ENCODE results near the gene KLRK1.
A peak's percentile ranks its signal among the peaks of the same experiment; 100 is the strongest.

The KLRK1 gene

DNA sequence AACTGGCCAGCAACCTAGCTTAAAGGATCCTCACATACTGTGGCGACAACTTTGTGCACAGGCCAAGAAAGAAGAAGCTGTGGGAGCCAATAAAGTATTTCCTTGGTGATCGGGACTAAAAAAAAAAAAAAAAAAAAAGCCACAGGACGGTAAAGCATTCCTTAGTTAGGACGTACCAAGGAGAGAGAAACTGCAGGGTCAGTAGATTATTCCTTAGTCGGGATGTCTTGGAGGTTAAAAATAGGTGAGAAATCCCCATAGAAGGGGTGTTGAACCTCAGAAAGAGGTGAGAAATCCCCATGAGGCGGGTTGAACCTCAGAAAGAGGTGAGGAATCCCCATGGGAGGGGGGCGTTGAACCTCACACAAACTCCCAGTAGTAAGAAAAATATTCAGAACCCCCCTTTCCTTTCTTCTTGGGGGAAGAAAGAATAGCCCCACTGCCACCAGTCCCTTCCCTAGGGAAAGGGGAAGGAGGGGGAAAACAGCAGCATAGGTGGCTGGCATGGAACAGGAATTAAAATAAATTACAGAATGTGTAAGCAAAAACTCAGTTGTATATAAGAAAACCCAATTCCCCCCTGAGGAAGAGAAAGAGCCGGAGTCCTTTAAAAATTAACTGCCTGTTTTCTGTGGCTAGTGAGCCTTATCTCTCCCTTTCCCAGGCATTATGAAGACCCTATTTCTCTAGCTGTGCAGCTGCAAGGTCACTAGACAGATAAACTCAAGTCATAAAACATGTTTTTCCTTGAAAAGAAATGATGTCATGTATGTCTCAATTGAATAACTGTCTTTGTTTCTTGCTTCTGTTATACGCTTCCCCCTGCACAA is 26.8 kb downstream of the KLRK1 start:
- H2AK5ac ChIP-seq (ENCODE audit: low read length): peak overlapping the region; percentile 53
- no peaks in the 10 kb centered on the region for H3K36me3 ChIP-seq (ENCODE audit: control insufficient read depth in 1 of 2, insufficient read depth in 2 of 2, low read length in 2 of 2)
- no CpG with 5 or more reads among the region's 9 CpGs for WGBS (ENCODE audit: extremely low coverage, insufficient coverage, insufficient read length)
- no peak overlapping the region for H3K18ac ChIP-seq (ENCODE audit: low read length)
- no peak overlapping the region for H4K12ac ChIP-seq (ENCODE audit: low read depth, low read length)
- no peak for DNase-seq
- peaks cover 23 to 33% of the 10 kb centered on the region in 2 experiments for H3K4me1 ChIP-seq (ENCODE audit: control insufficient read depth in 1 of 2, insufficient read depth in 2 of 2, low read length in 2 of 2)
- H3K9ac ChIP-seq (ENCODE audit: low read length): no peak overlapping the region
- H3K23ac ChIP-seq (ENCODE audit: low read length): no peak overlapping the region
- peak overlapping the region; percentile 80 for H4K8ac ChIP-seq (ENCODE audit: low read depth, low read length)
- peak overlapping the region; percentile 59 for H3K4ac ChIP-seq (ENCODE audit: low read depth, low read length)
- H2BK12ac ChIP-seq (ENCODE audit: low read length): peak overlapping the region; percentile 86
- peaks cover 26% of the 10 kb centered on the region for H3K79me1 ChIP-seq (ENCODE audit: low read length)
- no peak overlapping the region for H3K4me3 ChIP-seq (ENCODE audit: low read depth, low read length)
- H3K14ac ChIP-seq (ENCODE audit: low read length): peak overlapping the region; percentile 40
- H3K27me3 ChIP-seq (ENCODE audit: insufficient read depth, low read length): no peaks in the 10 kb centered on the region
- H2AFZ ChIP-seq (ENCODE audit: insufficient read depth, low read length, poor library complexity): no peak overlapping the region
- peak overlapping the region; percentile 93 for H3K27ac ChIP-seq (ENCODE audit: low read depth, low read length)
- H3K9me3 ChIP-seq (ENCODE audit: insufficient read depth, low read depth, low read length): no peaks in the 10 kb centered on the region
- H3K79me2 ChIP-seq (ENCODE audit: control insufficient read depth, insufficient read depth, low read length, poor library complexity): peaks cover 4% of the 10 kb centered on the region
- H2BK5ac ChIP-seq (ENCODE audit: low read depth, low read length, poor library complexity): peak overlapping the region; percentile 66
- no peak overlapping the region for H3K4me2 ChIP-seq (ENCODE audit: low read length)
- H2BK120ac ChIP-seq (ENCODE audit: insufficient read depth, low read length, poor library complexity): peak overlapping the region; percentile 76
- peak overlapping the region; percentile 61 for H4K91ac ChIP-seq (ENCODE audit: low read depth, low read length)

DNA sequence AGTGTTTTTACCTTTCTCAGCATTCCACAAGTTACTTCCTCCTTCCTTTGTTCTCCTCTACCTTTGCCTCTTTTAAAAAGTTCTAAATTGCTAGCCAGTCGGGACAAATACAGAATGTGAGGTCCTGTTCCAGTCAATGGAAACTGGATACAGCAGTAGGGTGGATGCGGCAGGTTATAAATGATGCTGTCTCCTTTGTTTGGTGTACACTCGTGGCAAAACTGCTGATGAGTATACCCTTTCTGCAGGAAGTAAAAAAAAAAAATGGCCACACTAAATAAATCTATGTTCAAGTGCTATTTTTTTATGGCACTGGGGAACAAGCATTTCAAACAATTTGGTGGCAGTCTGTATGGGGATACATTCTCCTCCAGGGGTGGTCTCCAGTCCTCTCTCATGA is 27.5 kb downstream of the KLRK1 start:
- Histone ChIP-seq H2BK5ac (ENCODE audit: low read depth, low read length, poor library complexity) (no peak overlapping the region), H3K18ac (ENCODE audit: low read length) (no peak overlapping the region), H2BK12ac (ENCODE audit: low read length) (peak overlapping the region; percentile 8), H3K36me3 (ENCODE audit: control insufficient read depth in 1 of 2, insufficient read depth in 2 of 2, low read length in 2 of 2) (no peaks in the 10 kb centered on the region), H3K27ac (ENCODE audit: low read depth, low read length) (peak overlapping the region; percentile 48), H3K27me3 (ENCODE audit: insufficient read depth, low read length) (no peaks in the 10 kb centered on the region), H2AK5ac (ENCODE audit: low read length) (no peak overlapping the region), H3K4me1 (ENCODE audit: control insufficient read depth in 1 of 2, insufficient read depth in 2 of 2, low read length in 2 of 2) (peaks cover 23 to 33% of the 10 kb centered on the region in 2 experiments), H3K79me2 (ENCODE audit: control insufficient read depth, insufficient read depth, low read length, poor library complexity) (peaks cover 4% of the 10 kb centered on the region), H3K9ac (ENCODE audit: low read length) (no peak overlapping the region), H4K12ac (ENCODE audit: low read depth, low read length) (no peak overlapping the region), H2BK120ac (ENCODE audit: insufficient read depth, low read length, poor library complexity) (peak overlapping the region; percentile 36), H3K9me3 (ENCODE audit: insufficient read depth, low read depth, low read length) (no peaks in the 10 kb centered on the region), H4K8ac (ENCODE audit: low read depth, low read length) (peak overlapping the region; percentile 80), H3K4ac (ENCODE audit: low read depth, low read length) (no peak overlapping the region), H4K91ac (ENCODE audit: low read depth, low read length) (peak overlapping the region; percentile 19), H3K14ac (ENCODE audit: low read length) (no peak overlapping the region), H3K23ac (ENCODE audit: low read length) (no peak overlapping the region), H3K79me1 (ENCODE audit: low read length) (peaks cover 26% of the 10 kb centered on the region), H3K4me2 (ENCODE audit: low read length) (no peak overlapping the region), H2AFZ (ENCODE audit: insufficient read depth, low read length, poor library complexity) (no peak overlapping the region), H3K4me3 (ENCODE audit: low read depth, low read length) (no peak overlapping the region)
- no peak for DNase-seq
- whole genome bisulfite sequencing (ENCODE audit: extremely low coverage, insufficient coverage, insufficient read length): no CpG with 5 or more reads among the region's 3 CpGs

DNA sequence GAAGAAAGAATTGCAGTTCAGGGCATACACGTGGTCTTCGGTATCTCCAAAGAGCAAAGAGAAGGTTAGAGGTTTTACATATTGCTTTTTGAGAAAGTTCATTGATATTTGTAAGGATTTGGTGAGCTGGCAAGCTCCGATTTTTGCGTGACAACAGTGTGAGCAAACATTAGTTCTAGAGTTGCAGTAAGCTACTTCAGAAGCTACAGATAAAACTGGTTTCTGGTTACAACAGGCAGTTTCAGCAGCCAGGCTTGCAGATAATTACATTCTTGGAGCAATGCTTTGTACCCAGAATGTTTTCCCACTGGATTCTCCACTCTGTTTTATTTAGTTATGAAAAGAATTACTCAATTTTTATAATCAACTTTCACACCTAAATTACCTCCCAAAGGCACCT is 28.2 kb downstream of the KLRK1 start:
- Histone ChIP-seq H3K9ac (ENCODE audit: low read length) (no peak overlapping the region), H3K18ac (ENCODE audit: low read length) (no peak overlapping the region), H2BK5ac (ENCODE audit: low read depth, low read length, poor library complexity) (no peak overlapping the region), H2BK120ac (ENCODE audit: insufficient read depth, low read length, poor library complexity) (no peak overlapping the region), H2AK5ac (ENCODE audit: low read length) (no peak overlapping the region), H3K14ac (ENCODE audit: low read length) (no peak overlapping the region), H3K4ac (ENCODE audit: low read depth, low read length) (no peak overlapping the region), H3K27ac (ENCODE audit: low read depth, low read length) (peak overlapping the region; percentile 72), H4K12ac (ENCODE audit: low read depth, low read length) (no peak overlapping the region), H3K79me2 (ENCODE audit: control insufficient read depth, insufficient read depth, low read length, poor library complexity) (peaks cover 4% of the 10 kb centered on the region), H3K23ac (ENCODE audit: low read length) (no peak overlapping the region), H2BK12ac (ENCODE audit: low read length) (no peak overlapping the region), H3K36me3 (ENCODE audit: control insufficient read depth in 1 of 2, insufficient read depth in 2 of 2, low read length in 2 of 2) (no peaks in the 10 kb centered on the region), H3K4me1 (ENCODE audit: control insufficient read depth in 1 of 2, insufficient read depth in 2 of 2, low read length in 2 of 2) (peaks cover 23 to 33% of the 10 kb centered on the region in 2 experiments), H3K9me3 (ENCODE audit: insufficient read depth, low read depth, low read length) (no peaks in the 10 kb centered on the region), H3K4me3 (ENCODE audit: low read depth, low read length) (no peak overlapping the region), H4K91ac (ENCODE audit: low read depth, low read length) (no peak overlapping the region), H3K27me3 (ENCODE audit: insufficient read depth, low read length) (no peaks in the 10 kb centered on the region), H2AFZ (ENCODE audit: insufficient read depth, low read length, poor library complexity) (no peak overlapping the region), H3K4me2 (ENCODE audit: low read length) (peak overlapping the region; percentile 45), H4K8ac (ENCODE audit: low read depth, low read length) (no peak overlapping the region), H3K79me1 (ENCODE audit: low read length) (peaks cover 26% of the 10 kb centered on the region)
- no CpG with 5 or more reads among the region's 4 CpGs for WGBS (ENCODE audit: extremely low coverage, insufficient coverage, insufficient read length)
- DNase-seq: no peak

DNA sequence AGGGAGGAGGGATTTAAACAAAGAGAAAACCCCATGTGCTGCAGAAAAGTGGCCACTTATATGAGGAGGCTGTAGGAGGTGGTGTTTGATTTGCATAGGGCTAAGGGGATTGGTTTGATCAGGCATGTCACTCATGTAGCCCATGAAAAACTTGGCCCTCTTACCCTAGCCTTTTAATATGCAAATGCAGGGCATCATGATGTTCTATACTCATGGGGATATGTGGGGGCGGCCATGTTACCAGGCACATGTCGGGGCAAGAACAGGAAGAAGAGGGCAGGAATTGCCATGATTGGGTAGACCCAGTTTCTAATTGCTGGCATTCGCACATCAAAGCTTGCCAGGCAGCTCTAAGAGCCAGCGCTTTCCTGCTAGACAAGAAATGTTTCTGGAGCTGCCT is 28.8 kb downstream of the KLRK1 start:
- H3K23ac ChIP-seq (ENCODE audit: low read length): no peak overlapping the region
- no peak overlapping the region for H4K12ac ChIP-seq (ENCODE audit: low read depth, low read length)
- H3K4me1 ChIP-seq (ENCODE audit: control insufficient read depth in 1 of 2, insufficient read depth in 2 of 2, low read length in 2 of 2): peaks cover 20 to 28% of the 10 kb centered on the region in 2 experiments
- H3K4me2 ChIP-seq (ENCODE audit: low read length): peak overlapping the region; percentile 35
- H3K36me3 ChIP-seq (ENCODE audit: control insufficient read depth in 1 of 2, insufficient read depth in 2 of 2, low read length in 2 of 2): no peaks in the 10 kb centered on the region
- H3K9ac ChIP-seq (ENCODE audit: low read length): no peak overlapping the region
- H3K79me2 ChIP-seq (ENCODE audit: control insufficient read depth, insufficient read depth, low read length, poor library complexity): peaks cover 4% of the 10 kb centered on the region
- no peaks in the 10 kb centered on the region for H3K9me3 ChIP-seq (ENCODE audit: insufficient read depth, low read depth, low read length)
- peak overlapping the region; percentile 72 for H3K27ac ChIP-seq (ENCODE audit: low read depth, low read length)
- H2BK12ac ChIP-seq (ENCODE audit: low read length): peak overlapping the region; percentile 25
- H3K4me3 ChIP-seq (ENCODE audit: low read depth, low read length): no peak overlapping the region
- H4K8ac ChIP-seq (ENCODE audit: low read depth, low read length): peak overlapping the region; percentile 62
- peak overlapping the region; percentile 70 for H3K18ac ChIP-seq (ENCODE audit: low read length)
- peak overlapping the region; percentile 57 for H2BK120ac ChIP-seq (ENCODE audit: insufficient read depth, low read length, poor library complexity)
- no peak overlapping the region for H2AK5ac ChIP-seq (ENCODE audit: low read length)
- peak overlapping the region; percentile 66 for H3K14ac ChIP-seq (ENCODE audit: low read length)
- H2AFZ ChIP-seq (ENCODE audit: insufficient read depth, low read length, poor library complexity): peak overlapping the region; percentile 71
- H4K91ac ChIP-seq (ENCODE audit: low read depth, low read length): peak overlapping the region; percentile 86
- DNase-seq: no peak
- no peak overlapping the region for H3K4ac ChIP-seq (ENCODE audit: low read depth, low read length)
- no peaks in the 10 kb centered on the region for H3K27me3 ChIP-seq (ENCODE audit: insufficient read depth, low read length)
- peaks cover 26% of the 10 kb centered on the region for H3K79me1 ChIP-seq (ENCODE audit: low read length)
- WGBS (ENCODE audit: extremely low coverage, insufficient coverage, insufficient read length): no CpG with 5 or more reads among the region's 4 CpGs
- peak overlapping the region; percentile 80 for H2BK5ac ChIP-seq (ENCODE audit: low read depth, low read length, poor library complexity)

Measured in trophoblast cell (in vitro differentiated cells and primary cell).